Endothelial cell (in vitro differentiated cells): ENCODE data around the gene TRIOBP. TPM values are rescaled to one million over a fixed set of nuclear protein-coding genes. Genes with fewer than 3 reads are reported as not detected.
"Not testable (repeated sequence)": the region's sequence is repeated elsewhere in the genome, so short reads cannot be mapped to it uniquely, and the experiment has no call there.

Source experiments
- DNase-seq: peaks from one replicate; pipeline ENCODE4 v3.0.0; 2021; ENCODE audit warnings: low spot score
- H3K27ac Mint-ChIP-seq: one replicate; pipeline ENCODE4 v1.8.0; 2021; ENCODE audit warnings: mixed read lengths, inconsistent platforms; ENCODE audit not compliant: unreplicated experiment
- H3K27me3 Mint-ChIP-seq: one replicate; pipeline ENCODE4 v1.8.0; 2021; ENCODE audit warnings: mild to moderate bottlenecking, moderate library complexity, mixed read lengths, inconsistent platforms; ENCODE audit not compliant: unreplicated experiment
- H3K36me3 Mint-ChIP-seq: one replicate; pipeline ENCODE4 v1.8.0; 2021; ENCODE audit warnings: mild to moderate bottlenecking, low read depth, mixed read lengths, inconsistent platforms; ENCODE audit not compliant: unreplicated experiment
- H3K4me1 Mint-ChIP-seq: one replicate; pipeline ENCODE4 v1.8.0; 2021; ENCODE audit warnings: mild to moderate bottlenecking, mixed read lengths, inconsistent platforms; ENCODE audit not compliant: unreplicated experiment
- H3K4me3 Mint-ChIP-seq: one replicate; pipeline ENCODE4 v1.8.0; 2021; ENCODE audit warnings: mild to moderate bottlenecking, mixed read lengths, inconsistent platforms; ENCODE audit not compliant: unreplicated experiment
- H3K9me3 Mint-ChIP-seq: one replicate; pipeline ENCODE4 v1.8.0; 2021; ENCODE audit warnings: mixed read lengths, inconsistent platforms; ENCODE audit not compliant: unreplicated experiment
- total RNA-seq: library from RNA; stranded (reverse); fragmentation: NEBNext Ultra II Directional; extraction: Animal tissue kit (Norgen Biotek cat#: 25700); gene quantifications from one replicate; pipeline ENCODE4 v1.2.1, GENCODE V29; 2021; ENCODE audit not compliant: unreplicated experiment
- TF ChIP-seq, protein P1 (sequence below): fragments of 200-600 bp; sonication (generic); IDR thresholded peaks from one replicate; pipeline ENCODE4 v1.5.0; 2021; ENCODE audit warnings: antibody characterized with exemption; ENCODE audit not compliant: unreplicated experiment

Gene TRIOBP
- total RNA-seq, 1 donor from 2014 or later: 110 TPM

DNA sequence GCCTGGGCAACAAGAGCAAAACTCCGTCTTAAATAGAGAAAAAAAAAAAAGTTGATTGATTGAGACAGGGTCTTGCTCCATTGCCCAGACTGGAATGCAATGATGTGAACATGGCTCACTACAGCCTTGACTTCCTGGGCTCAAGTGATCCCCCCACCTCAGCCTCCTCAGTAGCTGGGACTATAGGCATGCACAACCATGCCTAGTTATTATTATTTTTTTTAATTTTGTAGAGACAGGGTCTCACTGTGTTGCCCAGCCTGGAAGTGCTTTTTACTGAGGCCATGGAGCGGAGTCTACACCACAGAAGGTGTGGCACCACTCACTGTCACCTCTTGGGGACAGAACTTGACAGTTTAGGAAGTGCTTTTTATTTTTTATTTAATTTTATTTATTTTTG, 17.8 kb downstream of the TRIOBP start:
- H3K27me3 Mint-ChIP-seq: peaks cover 5% of the 10 kb centered on the region

DNA sequence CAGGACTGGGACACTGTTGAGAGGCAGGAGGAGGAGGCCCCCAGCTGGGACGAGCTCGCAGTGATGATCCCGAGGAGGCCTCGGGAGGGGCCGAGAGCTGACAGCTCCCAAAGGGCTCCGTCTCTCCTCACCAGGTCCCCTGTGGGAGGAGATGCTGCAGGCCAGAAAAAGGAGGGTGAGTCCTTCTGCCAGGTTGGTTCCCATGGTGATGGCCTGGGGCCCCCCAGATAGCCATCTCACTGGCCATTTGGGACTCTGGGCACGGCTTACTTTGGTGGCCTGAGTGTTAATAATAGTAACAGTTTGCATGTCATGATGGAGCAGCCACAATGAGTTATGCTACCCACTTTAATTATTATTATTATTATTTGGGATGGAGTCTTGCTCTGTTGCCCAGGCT, 18.9 kb downstream of the TRIOBP start:
- no peaks in the 10 kb centered on the region for H3K9me3 Mint-ChIP-seq
- H3K36me3 Mint-ChIP-seq: peaks cover 9% of the 10 kb centered on the region
- no peak for DNase-seq
- no peaks in the 10 kb centered on the region for H3K4me1 Mint-ChIP-seq
- TF ChIP-seq, protein P1, sequence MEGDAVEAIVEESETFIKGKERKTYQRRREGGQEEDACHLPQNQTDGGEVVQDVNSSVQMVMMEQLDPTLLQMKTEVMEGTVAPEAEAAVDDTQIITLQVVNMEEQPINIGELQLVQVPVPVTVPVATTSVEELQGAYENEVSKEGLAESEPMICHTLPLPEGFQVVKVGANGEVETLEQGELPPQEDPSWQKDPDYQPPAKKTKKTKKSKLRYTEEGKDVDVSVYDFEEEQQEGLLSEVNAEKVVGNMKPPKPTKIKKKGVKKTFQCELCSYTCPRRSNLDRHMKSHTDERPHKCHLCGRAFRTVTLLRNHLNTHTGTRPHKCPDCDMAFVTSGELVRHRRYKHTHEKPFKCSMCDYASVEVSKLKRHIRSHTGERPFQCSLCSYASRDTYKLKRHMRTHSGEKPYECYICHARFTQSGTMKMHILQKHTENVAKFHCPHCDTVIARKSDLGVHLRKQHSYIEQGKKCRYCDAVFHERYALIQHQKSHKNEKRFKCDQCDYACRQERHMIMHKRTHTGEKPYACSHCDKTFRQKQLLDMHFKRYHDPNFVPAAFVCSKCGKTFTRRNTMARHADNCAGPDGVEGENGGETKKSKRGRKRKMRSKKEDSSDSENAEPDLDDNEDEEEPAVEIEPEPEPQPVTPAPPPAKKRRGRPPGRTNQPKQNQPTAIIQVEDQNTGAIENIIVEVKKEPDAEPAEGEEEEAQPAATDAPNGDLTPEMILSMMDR: no peak
- H3K4me3 Mint-ChIP-seq: no peak overlapping the region
- H3K27me3 Mint-ChIP-seq: peaks cover 5% of the 10 kb centered on the region
- no peak overlapping the region for H3K27ac Mint-ChIP-seq

More for the DNA sequence above, 17.8 kb downstream of the TRIOBP start:
- no peak for DNase-seq
- Mint-ChIP-seq H3K4me3 (no peak overlapping the region), H3K36me3 (peaks cover 13% of the 10 kb centered on the region), H3K9me3 (no peaks in the 10 kb centered on the region), H3K4me1 (peaks cover 3% of the 10 kb centered on the region), H3K27ac (no peak overlapping the region)
- TF ChIP-seq, protein P1: no peak

DNA sequence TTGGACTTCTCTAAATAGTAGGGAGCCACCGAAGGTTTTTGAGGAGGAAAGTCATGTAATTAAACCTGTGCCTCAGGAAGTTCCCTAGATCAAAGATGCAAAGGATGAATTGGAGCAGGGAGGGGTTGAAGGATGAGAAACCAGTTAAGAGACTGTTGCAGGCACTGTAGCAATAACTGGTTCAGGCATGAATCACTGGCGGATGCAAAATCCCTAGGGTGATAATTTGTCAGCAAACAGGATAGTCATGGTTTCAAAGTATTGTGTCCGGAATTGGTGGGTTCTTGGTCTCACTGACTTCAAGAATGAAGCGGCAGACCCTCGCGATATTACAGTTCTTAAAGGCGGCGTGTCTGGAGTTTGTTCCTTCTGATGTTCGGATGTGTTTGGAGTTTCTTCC, 19.9 kb downstream of the TRIOBP start:
- no peak overlapping the region for H3K27ac Mint-ChIP-seq
- H3K36me3 Mint-ChIP-seq: peaks cover 9% of the 10 kb centered on the region
- peak overlapping the region; percentile 65 for H3K4me3 Mint-ChIP-seq
- DNase-seq: no peak
- TF ChIP-seq, protein P1: no peak
- no peaks in the 10 kb centered on the region for H3K9me3 Mint-ChIP-seq
- no peaks in the 10 kb centered on the region for H3K4me1 Mint-ChIP-seq
- peaks cover 5% of the 10 kb centered on the region for H3K27me3 Mint-ChIP-seq

DNA sequence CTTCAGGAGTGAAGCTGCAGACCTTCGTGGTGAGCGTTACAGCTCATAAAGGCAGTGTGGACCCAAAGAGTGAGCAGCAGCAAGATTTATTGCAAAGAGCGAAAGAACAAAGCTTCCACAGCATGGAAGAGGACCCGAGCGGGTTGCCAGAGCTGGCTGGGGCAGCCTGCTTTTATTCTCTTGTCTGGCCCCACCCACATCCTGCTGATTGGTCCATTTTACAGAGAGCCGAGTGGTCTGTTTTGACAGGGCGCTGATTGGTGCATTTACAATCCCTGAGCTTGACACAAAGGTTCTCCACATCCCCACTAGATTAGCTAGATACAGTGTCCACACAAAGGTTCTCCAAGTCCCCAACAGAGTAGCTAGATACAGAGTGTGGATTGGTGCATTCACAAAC, 20.4 kb downstream of the TRIOBP start:
- not testable (repeated sequence) for H3K27ac Mint-ChIP-seq, DNase-seq, H3K9me3 Mint-ChIP-seq, H3K4me1 Mint-ChIP-seq, H3K27me3 Mint-ChIP-seq, H3K36me3 Mint-ChIP-seq
- H3K4me3 Mint-ChIP-seq: peak overlapping the region; percentile 65

DNA sequence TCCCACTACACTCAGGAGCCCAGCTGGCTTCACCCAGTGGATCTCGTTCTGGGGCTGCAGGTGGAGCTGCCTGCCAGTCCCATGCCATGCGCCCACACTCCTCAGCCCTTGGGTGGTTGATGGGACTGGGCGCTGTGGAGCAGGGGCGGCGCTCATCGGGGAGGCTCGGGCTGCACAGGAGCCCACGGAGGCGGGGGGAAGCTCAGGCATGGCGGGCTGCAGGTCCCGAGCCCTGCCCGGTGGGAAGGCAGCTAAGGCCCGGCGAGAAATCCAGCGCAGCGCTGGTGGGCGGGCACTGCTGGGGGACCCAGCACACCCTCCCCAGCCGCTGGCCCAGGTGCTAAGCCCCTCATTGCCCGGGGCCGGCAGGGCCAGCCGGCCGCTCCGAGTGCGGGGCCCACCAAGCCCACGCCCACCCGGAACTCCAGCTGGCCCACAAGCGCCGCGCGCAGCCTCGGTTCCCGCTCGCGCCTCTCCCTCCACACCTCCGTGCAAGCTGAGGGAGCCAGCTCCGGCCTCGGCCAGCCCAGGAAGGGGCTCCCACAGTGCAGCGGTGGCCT, 21.0 kb downstream of the TRIOBP start:
- DNase-seq, H3K27ac Mint-ChIP-seq, H3K4me1 Mint-ChIP-seq, H3K9me3 Mint-ChIP-seq, H3K27me3 Mint-ChIP-seq, H3K4me3 Mint-ChIP-seq: not testable (repeated sequence)
- peaks cover 12% of the 10 kb centered on the region for H3K36me3 Mint-ChIP-seq

DNA sequence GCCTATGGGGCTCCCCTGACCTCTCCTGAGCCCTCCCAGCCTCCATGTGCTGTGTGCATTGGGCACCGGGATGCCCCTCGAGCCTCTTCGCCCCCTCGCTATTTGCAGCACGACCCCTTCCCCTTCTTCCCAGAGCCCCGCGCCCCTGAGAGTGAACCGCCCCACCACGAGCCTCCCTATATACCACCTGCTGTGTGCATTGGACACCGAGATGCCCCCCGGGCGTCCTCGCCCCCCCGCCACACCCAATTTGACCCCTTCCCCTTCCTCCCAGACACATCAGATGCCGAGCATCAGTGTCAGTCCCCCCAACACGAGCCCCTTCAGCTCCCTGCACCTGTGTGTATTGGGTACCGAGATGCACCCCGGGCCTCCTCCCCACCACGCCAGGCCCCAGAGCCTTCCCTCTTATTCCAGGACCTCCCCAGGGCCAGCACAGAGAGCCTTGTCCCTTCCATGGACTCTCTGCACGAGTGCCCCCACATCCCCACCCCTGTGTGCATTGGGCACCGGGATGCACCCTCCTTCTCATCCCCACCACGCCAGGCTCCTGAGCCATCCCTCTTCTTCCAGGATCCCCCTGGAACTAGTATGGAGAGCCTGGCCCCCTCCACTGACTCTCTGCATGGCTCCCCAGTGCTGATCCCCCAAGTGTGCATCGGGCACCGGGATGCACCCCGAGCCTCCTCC, 28.8 kb downstream of the TRIOBP start:
- no peak overlapping the region for H3K4me3 Mint-ChIP-seq
- no peaks in the 10 kb centered on the region for H3K4me1 Mint-ChIP-seq
- no peak for DNase-seq
- peaks cover 23% of the 10 kb centered on the region for H3K36me3 Mint-ChIP-seq
- no peak overlapping the region for H3K27ac Mint-ChIP-seq
- H3K27me3 Mint-ChIP-seq: peaks cover 9% of the 10 kb centered on the region
- TF ChIP-seq, protein P1: no peak
- no peaks in the 10 kb centered on the region for H3K9me3 Mint-ChIP-seq
